Activated CD8-positive, alpha-beta memory T cell treated with anti-CD3 and anti-CD28 coated beads, Interleukin-2, amount 50 U/mL, for 24 hours (primary cell): ENCODE results near the gene PSME3.
"Not testable (repeated sequence)": the region's sequence is repeated elsewhere in the genome, so short reads cannot be mapped to it uniquely, and the experiment has no call there.

Source experiments
- DNase-seq: peaks from one replicate; pipeline ENCODE4 v3.0.0-alpha.2; 2020; ENCODE audit errors: extremely low read depth

The PSME3 gene

DNA sequence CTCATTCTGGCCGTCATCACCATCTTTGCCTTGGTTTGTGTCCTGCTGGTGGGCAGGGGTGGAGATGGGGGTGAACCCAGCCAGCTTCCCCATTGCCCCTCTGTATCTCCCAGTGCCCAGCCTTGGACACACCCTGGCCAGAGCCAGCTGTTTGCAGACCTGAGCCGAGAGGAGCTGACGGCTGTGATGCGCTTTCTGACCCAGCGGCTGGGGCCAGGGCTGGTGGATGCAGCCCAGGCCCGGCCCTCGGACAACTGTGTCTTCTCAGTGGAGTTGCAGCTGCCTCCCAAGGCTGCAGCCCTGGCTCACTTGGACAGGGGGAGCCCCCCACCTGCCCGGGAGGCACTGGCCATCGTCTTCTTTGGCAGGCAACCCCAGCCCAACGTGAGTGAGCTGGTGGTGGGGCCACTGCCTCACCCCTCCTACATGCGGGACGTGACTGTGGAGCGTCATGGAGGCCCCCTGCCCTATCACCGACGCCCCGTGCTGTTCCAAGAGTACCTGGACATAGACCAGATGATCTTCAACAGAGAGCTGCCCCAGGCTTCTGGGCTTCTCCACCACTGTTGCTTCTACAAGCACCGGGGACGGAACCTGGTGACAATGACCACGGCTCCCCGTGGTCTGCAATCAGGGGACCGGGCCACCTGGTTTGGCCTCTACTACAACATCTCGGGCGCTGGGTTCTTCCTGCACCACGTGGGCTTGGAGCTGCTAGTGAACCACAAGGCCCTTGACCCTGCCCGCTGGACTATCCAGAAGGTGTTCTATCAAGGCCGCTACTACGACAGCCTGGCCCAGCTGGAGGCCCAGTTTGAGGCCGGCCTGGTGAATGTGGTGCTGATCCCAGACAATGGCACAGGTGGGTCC, 18.4 kb downstream of the PSME3 start:
- not testable (repeated sequence) for DNase-seq

DNA sequence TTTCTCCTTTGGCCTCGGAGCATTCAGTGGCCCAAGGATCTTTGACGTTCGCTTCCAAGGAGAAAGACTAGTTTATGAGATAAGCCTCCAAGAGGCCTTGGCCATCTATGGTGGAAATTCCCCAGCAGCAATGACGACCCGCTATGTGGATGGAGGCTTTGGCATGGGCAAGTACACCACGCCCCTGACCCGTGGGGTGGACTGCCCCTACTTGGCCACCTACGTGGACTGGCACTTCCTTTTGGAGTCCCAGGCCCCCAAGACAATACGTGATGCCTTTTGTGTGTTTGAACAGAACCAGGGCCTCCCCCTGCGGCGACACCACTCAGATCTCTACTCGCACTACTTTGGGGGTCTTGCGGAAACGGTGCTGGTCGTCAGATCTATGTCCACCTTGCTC, 19.2 kb downstream of the PSME3 start:
- DNase-seq = no peak

DNA sequence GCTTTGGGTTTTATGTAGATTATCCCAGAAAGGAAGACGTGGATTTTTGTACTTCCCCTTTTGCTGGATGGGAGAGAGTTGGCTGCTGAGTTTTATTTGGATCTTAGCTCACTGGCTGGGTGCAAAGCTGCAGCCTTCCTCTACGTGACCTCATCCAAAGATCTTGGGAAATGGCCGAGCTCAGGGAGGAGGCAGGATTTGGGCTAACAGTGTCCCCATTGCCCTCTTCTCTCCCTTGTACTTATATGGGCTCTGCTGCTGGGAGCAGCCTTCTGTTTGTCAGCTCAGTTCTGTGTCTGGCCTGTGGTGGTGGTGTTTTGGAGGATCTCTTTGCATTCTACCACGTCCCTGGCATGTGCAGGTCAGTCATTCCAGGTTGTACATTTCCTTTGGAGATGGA, 19.8 kb downstream of the PSME3 start:
- no peak for DNase-seq

DNA sequence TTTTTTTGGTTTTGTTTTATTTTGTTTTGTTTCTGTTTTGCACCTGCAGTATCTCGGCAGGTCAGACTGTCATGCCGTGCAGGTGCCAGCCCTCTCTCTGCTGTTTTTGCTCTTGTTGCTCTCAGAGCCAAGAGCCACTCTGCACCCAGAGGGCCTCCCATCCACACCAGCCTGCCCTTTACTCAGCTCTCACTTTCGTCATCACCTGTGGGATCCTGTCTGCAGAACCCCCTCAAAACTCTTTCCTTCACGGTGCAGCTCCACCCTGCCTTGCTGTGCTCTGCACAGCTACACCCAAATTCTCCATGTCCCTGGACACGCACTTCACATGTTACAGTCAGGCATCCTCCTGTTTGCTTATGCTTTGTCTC, 20.4 kb downstream of the PSME3 start:
- DNase-seq = no peak

DNA sequence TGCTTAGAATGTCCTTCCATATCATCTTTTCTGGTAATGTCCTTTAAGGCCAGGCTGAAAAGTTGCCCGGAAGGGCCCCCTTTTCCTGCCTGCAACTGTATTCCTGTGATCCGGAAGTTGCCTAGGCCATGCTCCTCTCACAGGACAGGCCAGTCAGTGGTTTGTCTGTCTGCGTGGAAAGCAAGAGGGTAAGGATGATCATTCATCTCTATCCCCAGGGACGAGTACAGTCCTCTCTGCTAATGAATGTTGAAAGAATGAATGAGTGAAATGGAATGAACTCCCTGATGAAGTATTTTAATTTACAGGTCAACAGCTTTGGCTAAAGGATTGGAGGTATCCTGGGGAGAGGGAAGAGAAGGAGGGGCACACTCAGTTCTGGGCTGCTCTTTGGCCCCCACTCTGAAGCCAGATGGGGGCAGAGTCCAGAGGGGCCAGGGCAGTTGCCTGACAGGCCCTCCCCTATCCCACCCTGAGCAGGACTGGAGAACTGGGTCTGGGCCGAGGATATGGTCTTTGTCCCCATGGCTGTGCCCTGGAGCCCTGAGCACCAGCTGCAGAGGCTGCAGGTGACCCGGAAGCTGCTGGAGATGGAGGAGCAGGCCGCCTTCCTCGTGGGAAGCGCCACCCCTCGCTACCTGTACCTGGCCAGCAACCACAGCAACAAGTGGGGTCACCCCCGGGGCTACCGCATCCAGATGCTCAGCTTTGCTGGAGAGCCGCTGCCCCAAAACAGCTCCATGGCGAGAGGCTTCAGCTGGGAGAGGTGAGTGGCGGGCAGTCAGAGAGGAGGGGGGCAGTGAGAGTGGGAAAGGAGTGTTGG, 21.0 kb downstream of the PSME3 start:
- no peak for DNase-seq

DNA sequence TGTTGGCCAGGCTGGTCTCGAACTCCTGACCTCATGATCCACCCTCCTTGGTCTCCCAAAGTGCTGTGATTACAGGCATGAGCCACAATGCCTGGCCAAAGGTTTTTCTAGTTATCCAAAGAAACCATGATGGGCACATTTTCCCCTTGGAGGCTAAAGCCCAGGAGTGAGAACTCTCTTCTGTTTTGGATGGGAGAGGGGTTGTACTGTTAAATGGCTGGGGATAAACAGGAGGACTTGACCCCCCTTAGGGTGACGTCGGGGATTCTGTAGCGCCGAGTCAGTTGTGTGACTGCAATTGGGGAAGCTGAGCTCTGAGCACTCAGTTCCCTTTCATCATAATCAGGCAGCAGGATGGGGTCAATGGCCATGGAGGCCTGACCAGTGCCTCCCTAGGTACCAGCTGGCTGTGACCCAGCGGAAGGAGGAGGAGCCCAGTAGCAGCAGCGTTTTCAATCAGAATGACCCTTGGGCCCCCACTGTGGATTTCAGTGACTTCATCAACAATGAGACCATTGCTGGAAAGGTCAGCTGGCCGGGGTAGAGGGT, 21.9 kb downstream of the PSME3 start:
- no peak for DNase-seq

DNA sequence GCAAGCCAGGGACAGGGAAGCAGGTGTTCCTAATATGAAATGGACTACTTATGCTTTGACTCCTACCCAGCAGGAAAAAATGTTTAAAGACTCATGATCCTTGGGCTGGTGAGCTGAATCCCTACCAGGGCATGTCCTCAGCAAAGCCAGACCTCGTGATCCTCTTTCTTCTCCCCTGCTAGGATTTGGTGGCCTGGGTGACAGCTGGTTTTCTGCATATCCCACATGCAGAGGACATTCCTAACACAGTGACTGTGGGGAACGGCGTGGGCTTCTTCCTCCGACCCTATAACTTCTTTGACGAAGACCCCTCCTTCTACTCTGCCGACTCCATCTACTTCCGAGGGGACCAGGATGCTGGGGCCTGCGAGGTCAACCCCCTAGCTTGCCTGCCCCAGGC, 22.9 kb downstream of the PSME3 start:
- DNase-seq = not testable (repeated sequence)

DNA sequence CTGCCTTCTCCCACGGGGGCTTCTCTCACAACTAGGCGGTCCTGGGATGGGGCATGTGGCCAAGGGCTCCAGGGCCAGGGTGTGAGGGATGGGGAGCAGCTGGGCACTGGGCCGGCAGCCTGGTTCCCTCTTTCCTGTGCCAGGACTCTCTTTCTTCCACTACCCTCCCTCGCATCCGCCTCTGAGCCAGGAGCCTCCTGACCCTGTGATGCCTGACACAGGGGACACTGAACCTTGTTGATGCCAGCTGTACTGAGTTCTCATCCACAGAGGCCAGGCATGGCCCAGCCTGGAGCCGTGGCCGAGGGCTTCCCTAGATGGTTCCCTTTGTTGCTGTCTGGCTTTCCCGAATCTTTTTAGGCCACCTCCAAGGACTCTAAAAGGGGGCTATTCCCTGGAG, 23.3 kb downstream of the PSME3 start:
- DNase-seq = not testable (repeated sequence)

DNA sequence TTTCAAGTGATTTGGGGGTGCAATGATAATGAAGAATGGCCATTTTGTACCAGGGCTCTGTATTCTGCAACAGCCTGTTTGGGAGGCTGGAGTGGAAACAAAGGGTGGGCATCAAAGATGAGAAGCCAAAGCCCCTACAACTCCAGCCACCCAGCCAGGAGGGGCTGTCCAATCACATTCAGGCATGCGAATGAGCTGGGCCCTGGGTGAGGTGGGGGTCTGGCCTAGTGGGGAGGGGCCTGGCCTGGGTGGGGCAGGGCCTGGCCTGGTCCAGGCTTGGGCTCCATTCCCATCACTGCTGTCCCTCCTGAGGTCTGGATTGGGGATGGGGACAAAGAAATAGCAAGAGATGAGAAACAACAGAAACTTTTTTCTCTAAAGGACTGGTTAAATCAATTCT, 24.2 kb downstream of the PSME3 start:
- no peak for DNase-seq

DNA sequence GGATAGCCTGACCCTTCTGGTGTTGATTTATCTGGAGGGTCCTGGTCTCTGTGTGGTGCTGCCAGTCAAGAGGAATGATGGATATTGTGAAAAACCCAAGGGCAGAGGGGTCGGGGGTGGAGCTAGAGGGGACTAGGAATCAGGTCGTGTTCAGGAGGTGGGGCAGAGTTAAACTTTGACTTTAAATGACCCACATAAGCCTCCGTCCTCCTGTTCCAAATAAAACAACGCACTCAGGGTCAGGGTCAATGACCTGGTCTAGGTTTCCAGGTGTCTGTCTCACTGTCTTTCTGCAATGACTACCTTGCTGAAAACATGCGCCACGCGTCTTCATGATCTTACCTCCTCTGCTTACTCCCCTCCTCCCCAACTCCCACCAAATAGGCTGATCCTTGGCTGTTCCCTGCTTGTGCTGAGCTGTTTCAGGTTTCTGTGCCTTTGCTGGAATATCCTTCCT, 32.5 kb downstream of the PSME3 start:
- no peak for DNase-seq

DNA sequence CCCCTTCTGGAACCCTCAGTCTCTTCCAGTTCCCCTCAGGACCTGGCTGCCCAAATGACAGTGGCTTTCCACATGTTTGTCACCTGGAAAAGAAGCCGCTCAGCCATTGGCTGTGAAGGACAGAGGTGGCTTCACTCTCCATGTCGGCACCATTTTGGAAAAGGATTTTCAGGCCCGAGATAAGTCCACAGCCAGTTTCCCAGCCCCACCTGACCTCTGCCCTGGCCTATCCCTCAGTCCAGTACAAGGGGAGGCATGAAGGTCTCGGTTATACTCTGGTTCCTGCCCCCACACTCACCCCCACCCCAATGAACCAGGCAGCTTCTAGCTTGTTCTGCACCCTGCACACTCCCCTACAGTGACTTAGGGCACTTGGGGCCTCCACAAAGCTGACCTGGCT, 33.0 kb downstream of the PSME3 start:
- no peak for DNase-seq

DNA sequence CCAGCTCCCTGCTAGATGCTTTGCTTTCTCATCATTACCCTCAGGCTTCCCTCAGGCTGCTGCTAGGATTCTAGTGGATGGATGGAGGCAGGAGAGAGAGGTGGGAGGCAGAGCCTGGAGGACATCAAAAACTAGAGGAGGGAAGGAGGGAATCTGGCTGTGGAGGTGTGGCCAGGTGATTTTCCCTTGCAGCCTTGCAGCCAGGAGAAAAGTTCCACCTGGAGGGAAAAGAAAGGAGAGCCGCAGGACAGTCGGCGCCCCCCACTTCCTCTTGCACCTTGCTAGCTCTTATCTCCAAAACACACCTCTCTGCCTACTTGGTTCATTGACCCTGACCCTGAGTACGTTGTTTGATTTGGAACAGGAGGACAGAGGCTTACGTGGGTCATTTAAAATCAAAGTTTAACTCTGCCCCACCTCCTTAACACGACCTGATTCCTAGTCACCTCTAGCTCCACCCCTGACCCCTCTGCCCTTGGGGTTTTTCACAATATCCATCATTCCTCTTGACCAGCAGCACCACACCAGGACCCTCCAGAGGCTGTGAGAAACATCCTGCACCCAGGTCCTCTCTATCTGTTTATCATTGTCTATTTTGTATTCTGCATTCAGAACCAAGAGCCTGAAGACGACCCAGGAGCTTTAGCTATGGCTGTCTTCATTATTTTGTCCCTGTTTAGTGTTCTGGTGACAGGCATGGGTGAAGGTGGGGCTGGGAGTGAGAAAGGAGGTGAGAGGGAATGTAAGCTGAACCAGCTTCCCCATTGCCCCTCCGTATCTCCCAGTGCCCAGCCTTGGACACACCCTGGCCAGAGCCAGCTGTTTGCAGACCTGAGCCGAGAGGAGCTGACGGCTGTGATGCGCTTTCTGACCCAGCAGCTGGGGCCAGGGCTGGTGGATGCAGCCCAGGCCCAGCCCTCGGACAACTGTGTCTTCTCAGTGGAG, 33.7 kb downstream of the PSME3 start:
- no peak for DNase-seq

DNA sequence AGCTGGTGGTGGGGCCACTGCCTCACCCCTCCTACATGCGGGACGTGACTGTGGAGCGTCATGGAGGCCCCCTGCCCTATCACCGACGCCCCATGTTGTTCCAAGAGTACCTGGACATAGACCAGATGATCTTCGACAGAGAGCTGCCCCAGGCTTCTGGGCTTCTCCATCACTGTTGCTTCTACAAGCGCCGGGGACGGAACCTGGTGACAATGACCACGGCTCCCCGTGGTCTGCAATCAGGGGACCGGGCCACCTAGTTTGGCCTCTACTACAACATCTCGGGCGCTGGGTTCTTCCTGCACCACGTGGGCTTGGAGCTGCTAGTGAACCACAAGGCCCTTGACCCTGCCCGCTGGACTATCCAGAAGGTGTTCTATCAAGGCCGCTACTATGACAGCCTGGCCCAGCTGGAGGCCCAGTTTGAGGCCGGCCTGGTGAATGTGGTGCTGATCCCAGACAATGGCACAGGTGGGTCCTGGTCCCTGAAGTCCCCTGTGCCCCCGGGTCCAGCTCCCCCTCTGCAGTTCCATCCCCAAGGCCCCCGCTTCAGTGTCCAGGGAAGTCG, 34.6 kb downstream of the PSME3 start:
- not testable (repeated sequence) for DNase-seq

DNA sequence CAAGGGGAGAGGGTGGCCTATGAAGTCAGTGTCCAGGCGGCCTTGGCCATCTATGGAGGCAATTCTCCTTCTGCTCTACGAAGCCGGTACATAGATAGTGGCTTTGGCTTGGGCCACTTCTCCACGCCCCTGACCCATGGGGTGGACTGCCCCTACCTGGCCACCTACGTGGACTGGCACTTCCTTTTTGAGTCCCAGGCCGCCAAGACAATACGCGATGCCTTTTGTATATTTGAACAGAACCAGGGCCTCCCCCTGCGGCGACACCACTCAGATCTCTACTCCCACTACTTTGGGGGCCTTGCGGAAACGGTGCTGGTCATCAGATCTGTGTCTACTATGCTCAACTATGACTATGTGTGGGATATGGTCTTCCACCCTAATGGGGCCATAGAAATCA, 35.1 kb downstream of the PSME3 start:
- no peak for DNase-seq

DNA sequence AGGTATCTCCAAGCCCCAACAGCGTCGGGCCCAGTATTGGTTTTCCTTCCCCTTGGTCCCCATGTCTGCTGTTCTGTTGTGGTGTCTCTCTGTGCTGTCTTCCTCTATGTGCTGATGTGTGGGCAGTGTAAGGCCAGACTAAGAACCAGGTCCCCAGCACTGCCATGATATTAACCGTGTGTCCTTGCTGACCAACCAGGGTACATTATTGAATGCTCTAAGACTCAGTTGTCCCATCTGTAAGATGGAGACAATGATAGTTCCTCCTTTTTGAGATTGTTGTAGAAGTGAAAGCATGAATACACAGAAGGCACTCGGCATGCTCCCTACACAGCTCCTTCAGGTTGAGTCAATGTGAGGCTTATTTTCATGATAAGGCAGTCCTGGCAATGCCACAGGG, 38.5 kb downstream of the PSME3 start:
- DNase-seq = no peak

DNA sequence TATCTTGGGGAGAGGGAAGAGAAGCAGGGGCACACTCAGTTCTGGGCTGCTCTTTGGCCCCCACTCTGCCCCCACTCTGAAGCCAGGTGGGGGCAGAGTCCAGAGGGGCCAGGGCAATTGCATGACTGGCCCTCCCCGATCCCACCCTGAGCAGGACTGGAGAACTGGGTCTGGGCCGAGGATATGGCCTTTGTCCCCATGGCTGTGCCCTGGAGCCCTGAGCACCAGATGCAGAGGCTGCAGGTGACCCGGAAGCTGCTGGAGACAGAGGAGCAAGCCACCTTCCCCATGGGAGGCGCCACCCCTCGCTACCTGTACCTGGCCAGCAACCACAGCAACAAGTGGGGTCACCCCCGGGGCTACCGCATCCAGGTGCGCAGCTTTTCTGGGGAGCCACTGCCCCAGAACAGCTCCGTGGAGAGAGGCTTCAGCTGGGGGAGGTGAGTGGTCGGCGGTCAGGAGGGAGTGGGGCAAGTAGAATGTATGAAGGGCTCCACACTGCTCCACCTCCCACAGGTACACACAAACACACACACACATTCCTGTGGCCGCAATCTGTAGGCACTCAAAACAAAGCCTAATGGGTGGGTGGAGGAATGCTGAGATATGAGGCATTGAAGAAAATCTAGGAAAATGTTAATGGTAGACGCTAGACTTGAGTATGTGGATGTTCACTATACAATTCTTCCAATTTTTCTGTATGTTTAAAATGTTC, 39.2 kb downstream of the PSME3 start:
- no peak for DNase-seq

DNA sequence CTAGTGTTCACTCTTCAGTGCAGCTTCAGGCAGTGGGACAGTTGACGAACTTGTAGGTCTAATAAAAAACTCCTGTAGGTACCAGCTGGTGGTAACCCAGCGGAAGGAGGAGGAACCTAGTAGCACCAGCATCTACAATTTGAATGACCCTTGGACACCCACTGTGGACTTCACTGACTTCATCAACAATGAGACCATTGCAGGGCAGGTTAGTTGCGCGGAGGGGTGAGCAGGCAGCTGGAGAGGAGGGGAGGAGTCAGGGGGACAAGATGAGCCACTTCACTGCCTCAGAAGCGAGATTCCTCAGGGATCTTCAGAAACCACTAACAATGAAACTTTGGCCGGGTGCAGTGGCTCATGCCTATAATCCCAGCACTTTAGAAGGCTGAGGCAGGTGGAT, 40.1 kb downstream of the PSME3 start:
- no peak for DNase-seq

DNA sequence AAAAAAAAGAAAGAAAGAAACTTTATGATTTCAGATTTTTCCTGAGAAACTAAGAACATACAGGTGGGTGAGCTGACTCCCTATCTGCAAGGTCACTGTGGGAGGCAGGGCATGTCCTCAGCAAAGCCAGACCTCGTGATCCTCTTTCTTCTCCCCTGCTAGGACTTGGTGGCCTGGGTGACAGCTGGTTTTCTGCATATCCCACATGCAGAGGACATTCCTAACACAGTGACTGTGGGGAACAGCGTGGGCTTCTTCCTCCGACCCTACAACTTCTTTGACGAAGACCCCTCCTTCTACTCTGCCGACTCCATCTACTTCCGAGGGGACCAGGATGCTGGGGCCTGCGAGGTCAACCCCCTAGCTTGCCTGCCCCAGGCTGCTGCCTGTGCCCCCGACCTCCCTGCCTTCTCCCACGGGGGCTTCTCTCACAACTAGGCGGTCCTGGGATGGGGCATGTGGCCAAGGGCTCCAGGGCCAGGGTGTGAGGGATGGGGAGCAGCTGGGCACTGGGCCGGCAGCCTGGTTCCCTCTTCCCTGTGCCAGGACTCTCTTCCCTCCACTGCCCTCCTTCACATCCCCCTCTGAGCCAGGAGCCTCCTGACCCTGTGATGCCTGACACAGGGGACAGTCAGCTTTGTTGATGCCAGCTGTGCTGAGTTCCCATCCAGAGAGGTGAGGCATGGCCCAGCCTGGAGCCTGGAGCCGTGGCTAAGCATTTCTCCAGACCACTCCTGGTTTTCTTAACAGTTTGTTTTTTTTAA, 40.9 kb downstream of the PSME3 start:
- DNase-seq = not testable (repeated sequence)

DNA sequence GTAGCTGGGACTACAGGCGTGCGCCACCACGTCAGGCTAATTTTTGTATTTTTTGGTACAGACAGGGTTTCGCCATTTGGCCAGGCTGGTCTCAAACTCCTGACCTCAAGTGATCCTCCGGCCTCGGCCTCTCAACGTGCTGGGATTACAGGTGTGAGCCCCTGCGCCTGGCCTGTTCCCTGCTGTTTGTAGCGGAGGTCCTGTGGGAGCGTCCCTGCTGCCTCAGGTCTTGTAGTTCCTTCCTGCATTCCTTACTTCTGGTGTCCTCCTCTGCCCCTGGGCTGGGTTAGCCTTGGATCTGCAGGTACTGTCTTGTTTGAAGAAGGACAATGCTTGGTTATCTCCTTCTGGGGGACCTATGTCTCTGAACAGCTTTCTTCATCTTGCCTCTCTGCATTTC, 43.8 kb downstream of the PSME3 start:
- no peak for DNase-seq
